OCI-M2 (cell line): Measurements from ENCODE around the gene DPY19L2.
"Not testable (repeated sequence)": the region's sequence is repeated elsewhere in the genome, so short reads cannot be mapped to it uniquely, and the experiment has no call there.

ENCODE experiments used
- DNase-seq: peaks from one replicate; lab custom pipeline; 2025; ENCODE audit not compliant: unreplicated experiment; lab: John Stamatoyannopoulos, UW

The DPY19L2 gene

GRCh38 chr12:63668028-63668799 is at the start of gene DPY19L2:
TSS of gene DPY19L2 (minus strand) at chr12:63668493. CDS start at chr12:63668393, 100 bp downstream.
- no peak for DNase-seq

- not testable (repeated sequence) for DNase-seq
Observed at GRCh38 chr12:63716891-63717290, 48.6 kb upstream of the DPY19L2 start.

GRCh38 chr12:63715107-63715625 is 46.9 kb upstream of the DPY19L2 start:
- DNase-seq, result not testable (repeated sequence)

DNA sequence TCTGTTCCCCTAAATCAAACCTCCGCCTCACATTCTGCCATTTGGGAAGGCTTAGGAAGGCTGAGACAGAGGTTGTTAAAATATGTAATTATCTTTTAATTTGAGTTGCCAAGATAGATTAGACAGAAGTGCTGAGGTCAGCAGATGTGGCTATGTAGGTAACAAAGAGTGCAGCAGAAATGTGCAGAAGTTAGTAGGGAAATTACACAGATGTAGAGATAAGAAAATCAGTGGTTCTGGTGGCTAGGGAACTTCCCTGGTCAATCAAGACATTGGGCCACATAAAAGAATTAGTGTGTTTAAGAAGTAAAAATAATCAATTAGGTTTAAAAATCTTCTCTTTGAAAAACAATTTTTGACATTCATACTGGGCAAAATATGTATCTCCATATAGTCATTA is 46.1 kb upstream of the DPY19L2 start:
- not testable (repeated sequence) for DNase-seq

DNA sequence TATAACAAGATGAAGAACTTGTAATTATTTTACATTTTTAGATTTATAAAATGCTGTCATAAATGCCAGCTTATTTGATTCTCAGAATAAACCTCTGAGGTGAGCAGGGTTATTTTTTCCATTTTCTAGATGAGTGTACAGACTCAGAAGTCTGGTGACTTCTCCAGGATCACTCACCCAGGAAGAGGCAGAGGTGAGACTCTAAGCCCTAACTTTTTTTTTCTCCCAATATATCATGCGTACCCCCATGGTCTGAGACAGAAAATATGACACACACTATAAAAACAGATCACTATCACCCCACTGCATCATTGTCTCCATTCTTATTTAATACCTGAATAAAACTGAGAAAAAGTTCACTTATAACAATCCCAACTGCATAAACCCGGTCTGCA is 45.4 kb upstream of the DPY19L2 start:
- not testable (repeated sequence) for DNase-seq

- DNase-seq, result not testable (repeated sequence)
Observed at GRCh38 chr12:63712979-63713680, 44.8 kb upstream of the DPY19L2 start.

- not testable (repeated sequence) for DNase-seq
Observed at GRCh38 chr12:63712376-63712974, 44.2 kb upstream of the DPY19L2 start.

- not testable (repeated sequence) for DNase-seq
Observed at GRCh38 chr12:63711339-63711738, 43.0 kb upstream of the DPY19L2 start.

GRCh38 chr12:63706336-63706735 is 38.0 kb upstream of the DPY19L2 start:
- DNase-seq, result no peak

DNA sequence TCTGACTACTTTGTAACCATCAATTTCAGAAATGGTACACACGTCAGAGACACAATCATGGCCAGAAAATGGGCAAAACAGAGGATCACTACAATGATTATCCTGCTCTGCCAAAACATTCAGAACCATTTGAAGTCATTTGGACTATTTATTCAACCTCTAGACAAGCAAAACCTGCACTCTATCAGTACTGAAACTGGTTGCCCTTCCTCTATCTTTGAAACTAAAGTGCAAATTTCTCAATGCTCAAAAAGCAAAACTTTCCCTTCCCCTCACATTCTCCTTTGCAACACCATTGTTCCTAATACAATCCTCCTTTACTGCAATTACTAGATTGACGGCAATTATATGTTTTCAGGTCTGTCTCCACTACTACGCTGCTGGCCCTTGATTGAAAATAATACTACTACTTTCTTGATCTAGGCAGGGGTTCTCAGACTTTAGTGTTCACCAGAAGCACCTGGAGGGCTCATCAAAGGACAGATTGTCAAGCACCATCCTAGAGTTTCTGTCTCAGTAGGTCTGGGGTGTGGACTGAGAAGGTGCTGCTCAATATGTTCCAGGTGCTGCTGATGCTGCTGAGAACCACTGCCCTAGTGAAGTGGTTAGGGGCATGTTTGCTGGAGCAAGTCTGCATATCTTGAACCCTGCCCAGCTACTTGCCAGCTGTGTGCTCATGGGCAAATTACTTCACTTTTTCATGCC is 31.5 kb upstream of the DPY19L2 start:
- DNase-seq, result not testable (repeated sequence)

DNA sequence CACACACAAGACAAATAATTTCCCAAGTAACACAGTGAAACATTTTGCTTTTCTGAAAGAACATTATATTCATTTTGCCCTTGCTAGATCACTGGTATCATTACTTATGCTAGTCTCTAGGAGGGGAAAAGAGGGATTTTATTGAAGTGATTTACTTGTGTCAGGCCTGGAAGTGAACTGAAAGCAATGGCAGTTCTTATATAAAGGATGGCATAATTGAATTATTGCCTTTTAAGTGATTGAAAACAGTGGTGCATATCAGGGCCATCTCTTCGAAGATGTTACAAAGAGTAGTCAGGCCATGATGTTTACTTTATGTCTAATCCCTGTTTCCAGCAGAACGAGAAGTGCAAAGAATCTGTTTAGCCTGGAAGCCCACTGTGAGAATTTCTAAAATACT is 30.7 kb upstream of the DPY19L2 start:
- not testable (repeated sequence) for DNase-seq

DNA sequence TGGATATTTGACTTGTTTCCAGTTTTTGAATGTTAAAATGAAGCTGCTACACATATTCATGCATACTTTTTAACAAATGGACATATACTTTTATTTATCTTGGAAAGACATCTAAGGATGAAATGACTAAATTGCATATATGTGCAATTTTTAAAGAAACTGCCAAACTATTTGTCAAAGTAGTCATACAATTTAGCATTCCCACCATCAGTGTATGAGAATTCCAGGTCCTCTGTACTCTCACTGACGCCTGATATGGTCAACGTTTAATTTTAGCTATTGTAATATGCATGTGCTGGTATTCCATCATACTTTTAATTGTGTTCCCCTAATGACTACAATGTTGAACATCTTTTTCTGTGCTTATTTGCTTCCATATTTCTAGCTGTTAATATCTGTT is 22.5 kb upstream of the DPY19L2 start:
- DNase-seq, result not testable (repeated sequence)

GRCh38 chr12:63689141-63689540 is 20.8 kb upstream of the DPY19L2 start:
- not testable (repeated sequence) for DNase-seq

GRCh38 chr12:63686623-63687022 is 18.3 kb upstream of the DPY19L2 start:
- DNase-seq, result not testable (repeated sequence)

DNA sequence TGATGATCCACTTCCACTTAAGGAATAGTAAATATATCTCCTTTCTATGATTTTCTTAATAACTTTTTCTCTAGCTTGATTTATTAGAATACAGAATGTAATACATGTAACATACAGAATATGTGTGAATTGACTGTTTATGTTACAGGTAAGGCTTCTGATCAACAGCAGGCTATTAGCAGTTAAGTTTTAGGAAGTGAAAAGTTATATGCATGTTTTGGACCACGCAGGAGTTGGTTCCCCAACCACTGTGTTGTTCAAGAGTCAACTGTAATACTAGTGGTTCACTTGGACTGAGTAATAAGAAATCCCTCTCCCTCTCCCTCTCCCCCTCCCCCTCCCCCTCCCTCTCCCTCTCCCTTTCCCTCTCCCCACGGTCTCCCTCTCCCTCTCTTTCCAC is 17.5 kb upstream of the DPY19L2 start:
- not testable (repeated sequence) for DNase-seq

DNA sequence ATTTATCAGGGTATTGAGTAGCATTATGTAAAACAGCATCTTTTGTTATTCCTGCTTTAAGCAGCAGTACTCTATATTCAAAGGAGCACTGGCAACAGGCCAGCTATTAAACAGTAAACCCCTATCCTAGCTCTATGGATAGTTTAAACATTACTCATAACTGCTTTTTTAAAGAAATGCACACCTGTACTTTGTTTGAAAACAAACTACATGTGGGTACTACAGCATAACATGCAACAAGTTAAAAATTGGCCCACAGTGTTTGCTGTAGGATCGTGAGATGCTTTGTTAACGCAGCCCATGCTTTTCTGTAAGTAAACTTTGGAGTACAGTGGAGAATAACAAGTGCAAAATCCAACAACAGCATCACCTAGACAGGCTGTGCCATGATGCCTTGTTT is 14.3 kb upstream of the DPY19L2 start:
- DNase-seq, result not testable (repeated sequence)

GRCh38 chr12:63680758-63681157 is 12.5 kb upstream of the DPY19L2 start:
- not testable (repeated sequence) for DNase-seq

DNA sequence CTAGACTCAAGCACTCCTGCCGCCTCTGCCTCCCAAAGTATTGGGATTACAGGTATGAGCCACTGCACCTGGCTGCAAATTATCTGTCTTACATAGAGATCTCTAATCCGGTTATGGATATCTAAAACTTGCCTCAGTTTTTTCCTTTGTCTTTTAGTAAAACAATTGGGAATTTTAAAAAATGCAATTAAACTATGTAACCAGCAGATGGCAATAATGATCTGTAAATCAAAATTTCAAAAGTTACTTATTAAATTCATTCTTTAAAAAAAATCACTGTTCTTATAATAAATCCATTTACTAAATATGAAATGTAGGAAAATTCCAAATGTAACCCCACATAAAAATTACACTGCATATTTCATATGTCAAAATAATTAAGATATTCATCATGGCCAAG is 4.3 kb upstream of the DPY19L2 start:
- DNase-seq, result not testable (repeated sequence)

DNA sequence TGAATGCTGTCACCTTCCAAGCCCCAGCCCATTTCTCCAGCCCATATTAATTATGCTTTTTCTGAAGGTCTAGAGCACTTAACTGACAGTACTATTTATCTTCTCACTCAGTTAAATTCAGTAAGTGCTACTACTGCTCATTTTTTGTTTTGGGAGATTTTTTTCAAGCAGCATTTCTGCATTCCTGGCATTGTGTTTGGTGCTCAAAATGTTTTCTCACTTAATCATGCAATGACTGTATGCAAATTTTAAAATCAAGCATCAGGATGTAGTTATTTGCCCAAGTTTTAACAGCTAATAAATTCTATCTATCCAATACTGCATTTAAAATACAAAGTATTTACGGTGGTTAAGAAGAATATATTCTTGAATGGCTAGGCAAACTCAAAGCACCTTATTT is 1.6 kb upstream of the DPY19L2 start:
- not testable (repeated sequence) for DNase-seq

DNA sequence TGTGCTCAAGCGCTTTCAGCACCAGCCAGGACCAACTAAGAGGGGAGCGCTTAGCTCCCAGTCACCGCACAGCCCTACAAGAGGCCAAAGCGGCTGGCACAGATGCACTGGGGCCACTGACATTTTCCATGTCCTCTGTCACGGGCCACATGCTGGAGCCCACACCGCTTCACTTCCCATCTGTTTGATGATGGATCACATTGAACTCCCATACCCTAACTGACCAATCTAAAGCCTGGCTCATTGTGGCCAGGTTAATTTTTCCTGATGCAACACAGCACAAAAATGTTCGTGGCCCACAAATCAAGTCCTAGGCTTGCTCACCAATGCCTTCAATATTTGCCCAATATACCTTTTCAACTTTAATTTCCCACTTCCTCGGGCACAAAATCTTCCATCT is 1.1 kb upstream of the DPY19L2 start:
- DNase-seq, result not testable (repeated sequence)

DNA sequence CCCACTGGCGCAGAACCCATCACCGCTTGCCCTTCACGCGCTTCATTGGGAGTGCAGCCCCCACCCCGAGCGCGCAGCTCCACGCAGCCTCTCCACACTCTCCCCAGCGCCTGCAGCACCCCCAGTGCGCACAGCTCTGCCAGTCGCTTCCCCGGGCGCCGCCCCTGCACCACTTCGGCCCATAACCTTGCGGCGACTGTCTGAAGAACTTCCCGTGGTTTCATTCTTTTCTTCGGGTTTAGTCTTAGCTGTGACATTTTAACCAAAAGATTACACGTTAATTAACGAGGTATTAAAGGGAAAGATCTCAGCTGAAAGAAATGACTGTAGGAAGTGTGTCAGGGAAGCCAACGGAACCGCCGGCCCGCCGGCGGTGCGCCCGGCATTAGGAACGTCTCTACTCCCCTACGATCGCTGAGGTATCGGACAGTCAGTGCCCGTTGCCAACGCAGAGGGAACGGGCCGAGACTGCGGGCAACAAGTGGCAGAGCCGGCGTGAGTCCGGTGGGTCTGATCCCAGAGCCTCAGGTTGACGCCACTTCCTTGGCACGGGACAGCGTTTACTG is 590 bp upstream of the DPY19L2 start:
- DNase-seq, result not testable (repeated sequence)
